Posterior cingulate gyrus (tissue), 11 donors: ENCODE data around the gene PHRF1.

Experiments used
- DNase-seq, 10 donors: peaks; one replicate each; pipeline versions ENCODE4 v3.0.0 to v3.0.0-alpha.2; 2020 to 2021; ENCODE audit warnings: mixed read lengths in 3 of 10
- intact Hi-C: fragments of 100-400 bp; cut with DNase I; formaldehyde crosslinking; loops from one replicate; pipeline ENCODE4 v1.15.1; 2023

The PHRF1 gene

GRCh38 chr11:557328-558132 lies 18.7 kb upstream of the PHRF1 start:
- intact Hi-C loops: loop anchor here (5.0 kb wide), 1 partner anchor 165 kb away; no protein-coding TSS in a partner anchor

DNA sequence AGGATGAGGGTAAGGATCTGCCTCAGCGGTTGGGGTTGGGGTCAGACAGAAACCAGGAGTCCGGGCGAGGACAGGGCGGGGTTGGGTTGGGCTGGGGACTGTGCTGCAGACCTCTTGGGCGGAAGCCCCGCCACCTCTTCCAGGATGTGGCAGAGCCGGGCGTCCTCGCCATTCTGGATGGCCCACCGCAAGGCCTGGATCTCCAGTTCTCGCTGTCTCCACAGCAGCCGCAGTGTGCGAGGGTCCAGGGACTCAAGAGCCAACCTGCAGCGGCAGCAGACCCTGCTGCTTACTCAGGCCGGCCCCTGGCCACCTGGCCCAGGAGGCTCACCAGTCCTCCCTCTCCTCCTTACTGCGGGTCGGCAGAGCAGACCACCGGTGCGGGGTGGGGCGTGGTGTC lies 17.8 kb upstream of the PHRF1 start:
- intact Hi-C loops: loop anchor here (5.0 kb wide), 1 partner anchor 164 kb away; no protein-coding TSS in a partner anchor

More at GRCh38 chr11:557328-558132, 18.7 kb upstream of the PHRF1 start:
- no peak for DNase-seq

GRCh38 chr11:559020-559620 lies 17.1 kb upstream of the PHRF1 start:
- intact Hi-C loops: loop anchor here (5.0 kb wide), 1 partner anchor 163 kb away; no protein-coding TSS in a partner anchor
- DNase-seq: no peak

More for the DNA sequence above, 17.8 kb upstream of the PHRF1 start:
- peak in 1 of 10 donors; percentile 66 for DNase-seq

DNA sequence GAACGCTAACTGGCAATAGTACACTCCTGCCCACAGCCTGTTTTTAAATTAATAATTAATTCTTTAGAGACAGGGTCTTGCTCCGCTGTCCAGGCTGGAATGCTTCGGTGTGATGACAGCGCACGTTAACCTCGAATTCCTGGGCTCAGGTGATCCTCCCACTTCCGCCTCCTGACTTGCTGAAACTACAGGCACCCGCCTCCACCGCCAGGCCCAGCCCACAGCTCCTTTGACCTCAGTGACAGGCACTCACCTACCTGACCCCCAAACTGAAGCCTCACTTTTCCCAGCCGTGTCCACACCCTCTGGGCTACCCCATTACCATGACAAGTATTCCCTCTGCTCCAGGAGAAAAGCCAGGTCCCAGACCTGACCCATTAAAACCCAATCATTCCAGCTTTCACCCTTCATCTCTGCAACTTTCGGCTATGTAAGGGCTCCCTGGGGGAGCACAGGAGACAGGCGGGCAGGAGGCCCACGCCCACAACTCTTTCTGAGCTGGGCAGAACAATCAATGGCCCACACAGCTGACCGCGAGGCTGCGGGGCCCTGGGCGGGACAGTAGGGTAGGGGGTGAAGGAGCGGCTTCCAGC lies 16.5 kb upstream of the PHRF1 start:
- intact Hi-C loops: loop anchor here (5.0 kb wide), 1 partner anchor 162 kb away; no protein-coding TSS in a partner anchor
- DNase-seq: no peak

- intact Hi-C loops: no loop called here
Observed at GRCh38 chr11:560305-561147, 15.7 kb upstream of the PHRF1 start, which contains the start of the genes LMNTD2 and RASSF7. Gene LMNTD2, minus strand, starts transcription at chr11:560738. Its CDS starts 22 bp downstream, at chr11:560716. Gene RASSF7, plus strand, starts transcription at chr11:560970. Its CDS starts 799 bp downstream, at chr11:561769.

DNA sequence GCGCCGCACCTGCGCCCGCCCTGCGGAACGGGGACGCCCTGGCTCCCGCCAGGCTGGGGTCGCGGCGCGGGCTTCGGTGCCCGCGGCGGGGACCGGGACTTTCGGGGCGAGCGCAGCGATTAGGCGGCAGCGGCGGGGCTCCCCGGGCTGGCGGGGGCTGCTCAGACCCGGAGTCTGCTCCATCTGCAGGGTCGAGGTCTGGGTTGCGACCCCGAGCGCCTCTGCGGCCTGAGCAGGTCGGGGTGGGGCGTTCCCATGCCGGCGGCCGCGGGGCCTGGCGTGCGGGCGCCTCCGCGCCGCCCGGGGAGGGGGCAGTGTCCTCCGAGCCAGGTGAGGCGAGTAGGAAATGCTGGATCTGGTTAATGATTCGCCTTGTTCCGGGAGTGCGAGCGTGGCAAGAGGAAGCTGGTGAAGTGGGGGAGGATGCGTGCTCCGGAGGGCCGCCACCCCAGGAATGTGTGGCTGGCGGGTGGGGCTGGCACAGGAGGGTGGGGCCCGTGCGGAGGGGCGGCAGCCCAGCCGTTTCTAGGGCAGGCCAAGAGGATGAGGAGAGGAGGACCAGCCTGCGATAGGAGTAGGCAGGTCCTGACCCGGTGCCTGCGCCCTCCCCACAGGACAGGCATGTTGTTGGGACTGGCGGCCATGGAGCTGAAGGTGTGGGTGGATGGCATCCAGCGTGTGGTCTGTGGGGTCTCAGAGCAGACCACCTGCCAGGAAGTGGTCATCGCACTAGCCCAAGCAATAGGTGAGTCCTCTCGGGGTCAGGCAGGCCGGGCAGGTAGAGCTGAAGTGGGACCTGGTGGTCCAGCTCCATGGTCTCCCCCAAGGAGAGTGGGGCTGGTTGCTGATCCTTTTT lies 14.9 kb upstream of the PHRF1 start:
- DNase-seq: no peak
- intact Hi-C loops: no loop called here

More at GRCh38 chr11:560305-561147, 15.7 kb upstream of the PHRF1 start, which contains the start of the genes LMNTD2 and RASSF7:
- peak; percentile 79 to 98 (median 90) for DNase-seq

GRCh38 chr11:562046-562645 lies 14.1 kb upstream of the PHRF1 start:
- no peak for DNase-seq
- intact Hi-C loops: no loop called here

- peak in 1 of 10 donors; percentile 68 for DNase-seq
- intact Hi-C loops: no loop called here
Observed at GRCh38 chr11:563066-563811, 13.0 kb upstream of the PHRF1 start.

DNA sequence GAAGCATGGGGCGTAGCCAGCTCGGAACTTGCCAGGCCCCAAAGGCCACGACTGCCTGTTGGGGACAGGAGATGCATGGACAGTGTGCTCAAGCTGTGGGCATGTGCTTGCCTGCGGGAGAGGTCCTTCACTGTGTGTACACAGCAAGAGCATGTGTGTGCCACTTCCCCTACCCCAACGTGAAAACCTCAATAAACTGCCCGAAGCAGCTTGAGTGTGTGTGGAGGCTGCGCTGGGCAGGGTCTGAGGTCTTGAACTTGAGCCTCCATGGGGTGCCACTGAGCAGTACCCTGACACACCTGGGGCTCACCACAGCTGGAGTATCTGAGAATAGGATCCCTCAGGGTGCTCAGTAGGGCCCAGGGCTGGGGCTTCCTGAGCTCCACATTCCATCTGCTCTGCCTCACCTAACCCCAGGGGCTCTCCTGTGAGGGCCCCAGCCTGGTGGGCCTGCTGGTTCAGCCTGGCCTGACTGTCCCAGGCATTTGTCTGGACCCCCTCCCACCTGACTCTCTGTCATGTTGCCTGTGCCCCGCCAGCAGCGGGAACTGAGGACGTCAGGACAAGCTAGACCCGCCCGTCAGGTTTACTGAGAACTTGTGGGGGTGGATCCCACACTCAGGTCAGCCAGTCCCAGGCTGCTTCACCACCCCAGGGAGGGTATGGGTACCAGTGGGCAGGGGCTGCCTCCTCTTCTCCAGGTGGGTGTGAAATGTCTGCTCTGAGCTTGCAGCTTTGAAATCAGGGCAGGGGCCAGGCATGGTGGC lies 12.3 kb upstream of the PHRF1 start:
- intact Hi-C loops: no loop called here
- DNase-seq: no peak

DNA sequence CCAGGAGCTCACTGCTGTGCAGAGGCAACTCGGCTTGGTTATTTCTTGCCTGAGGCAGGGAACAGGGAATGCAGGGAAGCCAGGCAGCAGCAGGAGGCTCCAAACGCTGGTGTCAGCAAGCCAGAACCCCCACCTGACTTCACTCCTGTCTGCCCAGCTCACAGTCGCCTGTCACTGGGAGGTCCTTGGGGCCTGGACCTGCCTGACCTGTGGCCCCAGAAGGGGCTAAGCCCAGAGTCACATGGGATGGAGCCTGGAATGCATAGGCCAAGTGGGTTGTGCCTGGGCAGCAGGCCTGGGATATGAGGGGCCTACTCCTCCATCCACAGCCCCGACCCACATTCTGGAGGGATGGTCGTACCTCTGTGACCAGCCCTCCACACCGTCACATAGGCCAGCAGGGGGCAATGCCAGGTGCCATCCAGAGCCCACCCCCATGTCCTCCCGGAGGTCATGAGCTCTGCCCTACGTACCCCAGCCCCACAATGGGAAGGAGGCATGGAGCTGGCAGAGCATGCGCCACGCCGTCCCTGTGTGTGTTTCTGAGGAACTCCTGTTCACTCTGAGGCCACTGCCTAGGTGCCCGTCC lies 10.3 kb upstream of the PHRF1 start:
- DNase-seq: peak in 1 of 10 donors; percentile 51
- intact Hi-C loops: no loop called here

DNA sequence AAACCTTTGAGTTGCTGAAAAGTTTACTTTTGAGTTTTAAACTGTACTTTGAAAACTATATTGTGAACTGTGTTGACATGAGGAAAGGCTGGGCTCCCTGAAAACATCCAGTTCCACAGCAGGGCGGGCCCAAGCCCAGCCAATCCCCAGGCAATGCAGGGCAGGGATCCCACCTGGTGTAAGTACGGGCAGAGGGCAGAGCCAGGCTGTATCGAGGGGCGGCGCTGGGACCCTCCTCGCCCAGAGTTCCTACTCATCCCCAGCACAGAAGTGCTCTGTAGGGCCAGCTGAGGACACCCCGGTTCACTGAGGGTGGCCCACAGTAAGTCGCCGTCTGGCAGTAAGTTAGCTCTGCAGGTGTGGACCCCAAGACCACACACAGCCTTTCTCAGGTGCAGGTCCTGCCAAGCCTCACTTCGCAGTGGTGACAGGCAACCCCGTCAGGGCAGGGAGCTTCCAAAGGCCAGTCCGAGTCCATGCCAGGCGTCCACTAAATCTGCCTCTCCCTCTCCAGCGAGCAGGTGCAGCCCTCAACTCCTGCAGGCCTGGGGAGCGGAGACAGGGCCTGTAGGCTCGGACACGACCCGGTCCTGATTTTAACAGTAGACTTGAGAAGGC lies 9.2 kb upstream of the PHRF1 start:
- DNase-seq: peak in 1 of 10 donors; percentile 72
- intact Hi-C loops: no loop called here

DNA sequence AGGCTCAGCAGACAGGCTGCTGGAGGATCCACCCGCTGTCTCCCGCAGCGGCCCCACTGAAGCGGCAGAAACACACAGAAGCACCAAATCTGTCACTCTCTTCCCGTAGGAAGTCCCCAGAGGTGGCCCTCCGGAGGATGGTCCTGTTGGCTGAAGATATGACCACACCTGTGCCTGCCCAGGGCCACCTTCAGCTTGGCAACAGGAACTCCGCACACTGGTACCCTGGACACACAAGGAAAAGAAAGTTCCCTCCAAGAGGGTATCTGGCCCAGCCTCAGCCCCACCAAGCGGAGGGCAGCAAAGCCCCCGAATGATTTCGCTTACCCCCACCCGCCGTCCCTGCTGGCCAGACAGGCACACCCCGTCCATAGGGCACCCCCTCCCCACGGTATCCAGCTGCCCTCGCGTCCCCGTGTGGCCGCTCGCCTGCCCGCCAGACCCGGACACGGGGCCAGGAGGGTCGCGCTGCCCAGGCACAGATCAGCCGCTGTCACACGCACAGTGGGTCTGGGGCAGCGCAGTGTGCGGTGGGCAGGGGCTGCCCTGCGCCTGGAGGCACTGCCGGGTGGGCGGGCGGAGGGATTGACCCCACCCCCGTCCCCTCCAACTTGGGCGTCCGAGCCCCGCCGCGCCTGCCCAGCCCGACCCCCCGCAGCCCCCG lies 8.5 kb upstream of the PHRF1 start:
- DNase-seq: peak in 1 of 10 donors; percentile 79
- intact Hi-C loops: no loop called here

DNA sequence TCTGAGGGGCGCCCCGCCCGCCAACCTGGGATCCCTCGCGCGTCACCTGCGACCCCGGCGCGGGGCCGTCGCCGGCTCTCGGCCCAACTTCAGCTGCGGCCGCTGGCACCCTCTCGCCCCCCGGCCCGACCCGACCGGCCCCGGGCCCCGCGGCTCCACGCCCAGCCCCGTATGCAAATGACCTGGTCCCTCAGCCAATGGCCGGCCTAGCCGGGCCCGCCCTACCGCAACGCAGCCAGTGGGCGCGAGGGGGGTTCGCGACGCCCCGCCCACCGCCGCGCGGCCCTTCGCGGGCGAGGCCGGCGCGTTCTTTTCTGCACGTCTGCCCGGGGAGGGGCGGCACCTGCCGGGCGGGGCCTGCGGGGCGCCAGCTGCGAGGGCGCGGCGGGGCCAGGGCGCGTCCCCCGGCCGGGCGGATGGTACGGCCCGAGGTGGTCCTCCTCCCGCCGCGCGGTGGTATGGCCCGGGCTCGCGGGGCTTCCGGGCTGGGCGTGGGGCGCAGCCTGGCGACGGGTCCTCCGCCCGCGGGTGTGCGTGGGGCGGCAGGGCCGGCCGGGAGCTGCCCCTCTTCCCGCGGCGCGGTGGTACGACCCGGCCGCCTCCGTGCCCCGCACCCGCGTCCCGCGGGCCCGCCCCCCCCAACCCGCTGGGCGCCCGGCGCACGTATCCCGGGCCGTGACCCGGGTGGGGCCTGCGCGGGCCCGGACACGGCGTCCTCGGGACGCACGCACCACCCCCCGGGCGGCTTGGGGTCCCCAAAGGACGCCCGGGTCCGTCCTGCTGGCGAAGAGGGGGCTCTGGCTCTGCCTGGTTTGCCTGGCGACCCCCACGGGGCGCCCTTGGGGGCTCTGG lies 7.7 kb upstream of the PHRF1 start:
- DNase-seq: peak; percentile 80 to 99 (median 90)
- intact Hi-C loops: no loop called here

GRCh38 chr11:569158-569885 lies 6.9 kb upstream of the PHRF1 start:
- intact Hi-C loops: no loop called here
- peak in 1 of 10 donors; percentile 72 for DNase-seq
